OCI-LY7 (cell line): ENCODE measurements around the gene FOXP1. TPM values are rescaled to one million over a fixed set of nuclear protein-coding genes. Genes with fewer than 3 reads are reported as not detected.

ENCODE experiments used
- BruUV-seq: library from RNA; stranded (reverse); fragments of 400-500 nt; replicated peaks from 2 replicates; lab custom pipeline; 2021; lab: Mats Ljungman, UMichigan
- CTCF ChIA-PET: fragments of 300-600 bp; sonication (Branson Sonifier 250); formaldehyde crosslinking; loops from one replicate; lab custom pipeline; 2022; ENCODE audit warnings: antibody characterized with exemption; ENCODE audit not compliant: unreplicated experiment; lab: Charles Lee
- POLR2A ChIA-PET: fragments of 300-600 bp; sonication (Branson Sonifier 250); formaldehyde crosslinking; loops from one replicate; lab custom pipeline; 2022; ENCODE audit warnings: antibody characterized with exemption; lab: Charles Lee
- DNase-seq: peaks from one replicate; pipeline ENCODE4 v3.0.0-alpha.2; 2015; ENCODE audit warnings: low spot score
- H2AFZ ChIP-seq: fragments of 200-600 bp; sonication (generic), shearing (Covaris generic); 2 replicates; pipeline ENCODE4 v1.6.1; 2014; ENCODE audit warnings: mild to moderate bottlenecking, antibody characterized with exemption, low read length, moderate library complexity
- H3K27ac ChIP-seq: fragments of 200-600 bp; sonication (generic); 2 replicates; pipeline ENCODE4 v1.5.1; 2014; ENCODE audit warnings: mixed run types, low read depth, mild to moderate bottlenecking, moderate library complexity, low read length, inconsistent platforms; ENCODE audit not compliant: poor library complexity, severe bottlenecking
- H3K36me3 ChIP-seq: fragments of 200-600 bp; sonication (generic); 2 replicates; pipeline ENCODE4 v1.6.1; 2014; ENCODE audit warnings: mild to moderate bottlenecking, antibody characterized with exemption, low read length, moderate library complexity, mixed read lengths; ENCODE audit not compliant: insufficient read depth
- H3K4me1 ChIP-seq: fragments of 200-600 bp; sonication (generic); 2 replicates; pipeline ENCODE4 v1.5.1; 2014; ENCODE audit warnings: mild to moderate bottlenecking, low read length; ENCODE audit not compliant: insufficient read depth, poor library complexity, severe bottlenecking
- H3K4me2 ChIP-seq: fragments of 200-600 bp; sonication (generic); 2 replicates; pipeline ENCODE4 v1.6.1; 2014; ENCODE audit warnings: mild to moderate bottlenecking, low read length
- H3K4me3 ChIP-seq: fragments of 200-600 bp; sonication (generic); 2 replicates; pipeline ENCODE4 v1.5.1; 2014; ENCODE audit warnings: mild to moderate bottlenecking, low read depth, low read length; ENCODE audit not compliant: poor library complexity, severe bottlenecking
- H3K79me2 ChIP-seq: fragments of 200-600 bp; sonication (generic); 2 replicates; pipeline ENCODE4 v1.6.1; 2016; ENCODE audit warnings: low read depth, mild to moderate bottlenecking, low read length, moderate library complexity, mixed read lengths; ENCODE audit not compliant: insufficient read depth
- H3K9me2 ChIP-seq: fragments of 200-600 bp; sonication (generic); 2 replicates; pipeline ENCODE4 v1.6.1; 2016; ENCODE audit warnings: mild to moderate bottlenecking, low read length, mixed read lengths; ENCODE audit not compliant: insufficient read depth
- H3K9me3 ChIP-seq: fragments of 200-600 bp; sonication (generic); 2 replicates; pipeline ENCODE4 v1.6.1; 2014; ENCODE audit warnings: mild to moderate bottlenecking, mixed run types, low read length, mixed read lengths
- H4K20me1 ChIP-seq: fragments of 200-600 bp; sonication (generic); 2 replicates; pipeline ENCODE4 v1.6.1; 2014; ENCODE audit warnings: mild to moderate bottlenecking, antibody characterized with exemption, low read length, moderate library complexity, mixed read lengths; ENCODE audit not compliant: insufficient read depth
- CTCF ChIP-seq: fragments of 200-600 bp; sonication (generic); conservative IDR thresholded peaks from 2 replicates; pipeline ENCODE4 v1.5.1; 2014; ENCODE audit warnings: mild to moderate bottlenecking, antibody characterized with exemption, low read length, moderate library complexity, mixed read lengths
- EZH2phosphoT487 ChIP-seq: fragments of 200-600 bp; sonication (generic); IDR thresholded peaks from 2 replicates; pipeline ENCODE4 v1.6.1; 2018; ENCODE audit warnings: low read depth, borderline replicate concordance, mild to moderate bottlenecking, mixed run types, antibody characterized with exemption, low read length, moderate library complexity, mixed read lengths
- intact Hi-C: fragments of 100-400 bp; cut with micrococcal nuclease; formaldehyde crosslinking; loops from one replicate; pipeline ENCODE4 v1.10.0; 2022; ENCODE audit not compliant: unreplicated experiment
- total RNA-seq, 2 experiments: library from RNA; depleted of rRNA in 1 of 2; stranded (reverse); fragments of >200 nt in 1 of 2; shearing (Covaris generic) in 1 of 2; gene quantifications; 2 replicates each; pipeline ENCODE4 v1.2.3, GENCODE V29; 2014 to 2022

Gene FOXP1
- total RNA-seq, 2 experiments from 2014 or later: 87.3 to 151 TPM

- peaks cover 90% of the 10 kb centered on the region for H3K36me3 ChIP-seq
- intact Hi-C loops: no loop called here
- no peaks in the 10 kb centered on the region for H4K20me1 ChIP-seq
- no TSS peak for BruUV-seq
- no peaks in the 10 kb centered on the region for H3K9me2 ChIP-seq
- H3K27ac ChIP-seq: no peak overlapping the region
- POLR2A ChIA-PET: interaction anchor here (0.6 kb wide), 1 partner anchor 14 kb away, joined by 4 read pairs; no protein-coding TSS in a partner anchor
- H2AFZ ChIP-seq: no peak overlapping the region
- no peak overlapping the region for H3K4me3 ChIP-seq
- peaks cover 9% of the 10 kb centered on the region for H3K4me1 ChIP-seq
- no peak overlapping the region for H3K4me2 ChIP-seq
- H3K9me3 ChIP-seq: no peaks in the 10 kb centered on the region
- TF ChIP-seq EZH2phosphoT487 (no peak), CTCF (no peak)
- DNase-seq: no peak
- CTCF ChIA-PET: no interaction called here
- no peaks in the 10 kb centered on the region; the same call in 1 of the 2 replicates for H3K79me2 ChIP-seq
Observed at GRCh38 chr3:71045212-71045916, 538.2 kb downstream of the FOXP1 start.

GRCh38 chr3:71042759-71043158, 540.8 kb downstream of the FOXP1 start:
- intact Hi-C loops: no loop called here
- no peak overlapping the region for H3K27ac ChIP-seq
- no peak for DNase-seq
- ChIA-PET POLR2A (no interaction called here), CTCF (no interaction called here)
- TF ChIP-seq CTCF (no peak), EZH2phosphoT487 (no peak)
- no peaks in the 10 kb centered on the region for H3K79me2 ChIP-seq
- no peaks in the 10 kb centered on the region for H3K9me3 ChIP-seq
- no peak overlapping the region for H3K4me2 ChIP-seq
- no TSS peak for BruUV-seq
- H3K4me1 ChIP-seq: no peaks in the 10 kb centered on the region
- H3K4me3 ChIP-seq: no peak overlapping the region
- no peaks in the 10 kb centered on the region for H4K20me1 ChIP-seq
- peaks cover 90% of the 10 kb centered on the region for H3K36me3 ChIP-seq
- H3K9me2 ChIP-seq: no peaks in the 10 kb centered on the region
- H2AFZ ChIP-seq: no peak overlapping the region

GRCh38 chr3:71041371-71041770, 542.2 kb downstream of the FOXP1 start:
- POLR2A ChIA-PET: interaction anchor here (0.6 to 1.2 kb wide), 6 partner anchors 13 to 318 kb away, joined by 3 to 5 read pairs (median 3); no protein-coding TSS in a partner anchor
- H3K27ac ChIP-seq: no peak overlapping the region
- peaks cover 94% of the 10 kb centered on the region for H3K36me3 ChIP-seq
- H3K4me3 ChIP-seq: no peak overlapping the region
- no peaks in the 10 kb centered on the region for H3K9me3 ChIP-seq
- H2AFZ ChIP-seq: no peak overlapping the region
- intact Hi-C loops: no loop called here
- no peak for TF ChIP-seq CTCF
- TF ChIP-seq EZH2phosphoT487: no peak
- no peaks in the 10 kb centered on the region for H3K4me1 ChIP-seq
- H4K20me1 ChIP-seq: no peaks in the 10 kb centered on the region
- H3K9me2 ChIP-seq: no peaks in the 10 kb centered on the region
- no peak for DNase-seq
- no TSS peak for BruUV-seq
- no peak overlapping the region for H3K4me2 ChIP-seq
- CTCF ChIA-PET: no interaction called here
- H3K79me2 ChIP-seq: no peaks in the 10 kb centered on the region
